OCI-LY1 (cell line): ENCODE measurements around the gene NDUFC1.

ENCODE experiments used
- EZH2 ChIP-seq: fragments of 200-600 bp; sonication (generic), shearing (Covaris generic); IDR thresholded peaks from 2 replicates; pipeline ENCODE4 v1.8.0; 2017; ENCODE audit warnings: borderline replicate concordance, mixed run types, mild to moderate bottlenecking, antibody characterized with exemption, low read length, moderate library complexity, mixed read lengths
- TF ChIP-seq, protein P1 (sequence below): fragments of 200-600 bp; sonication (generic), shearing (Covaris generic); IDR thresholded peaks from 2 replicates; pipeline ENCODE4 v1.5.1; 2017; ENCODE audit warnings: mild to moderate bottlenecking, antibody characterized with exemption, low read length, moderate library complexity, mixed read lengths

DNA sequence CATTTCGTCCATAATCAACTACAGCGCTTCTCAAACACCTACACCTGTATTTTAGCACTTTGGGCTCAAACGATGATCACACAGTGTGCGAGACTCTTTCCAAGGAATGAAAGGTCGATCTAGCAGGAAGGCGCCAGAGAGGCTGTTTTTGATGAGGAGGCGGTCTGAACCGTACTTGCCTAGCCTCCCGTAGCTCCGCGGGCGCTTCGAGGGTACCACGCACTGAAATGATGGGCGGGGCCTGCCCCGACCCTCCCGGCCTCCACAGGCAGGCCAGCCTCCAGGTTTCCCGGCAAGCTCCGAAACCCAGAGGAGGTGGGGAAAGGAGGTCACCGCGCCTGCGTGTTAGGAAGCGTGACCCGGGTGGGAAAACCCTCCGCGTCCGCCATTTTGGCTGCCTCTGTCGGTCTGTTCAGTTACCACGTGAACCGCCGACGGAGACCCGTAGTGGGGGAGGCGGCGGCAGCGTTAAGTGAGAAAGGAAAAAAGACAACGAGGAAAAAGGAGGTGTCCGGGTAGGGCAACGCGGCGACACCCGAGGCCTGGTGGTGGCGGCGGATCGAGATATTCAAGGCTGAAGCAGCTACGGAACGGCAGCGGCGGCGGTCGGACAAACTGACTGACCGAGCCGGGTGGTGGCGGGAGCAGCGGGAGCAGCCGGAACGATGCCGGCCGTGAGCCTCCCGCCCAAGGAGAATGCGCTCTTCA, 1.0 kb downstream of the NDUFC1 start, which contains the start of gene NAA15:
- TF ChIP-seq, protein P1, sequence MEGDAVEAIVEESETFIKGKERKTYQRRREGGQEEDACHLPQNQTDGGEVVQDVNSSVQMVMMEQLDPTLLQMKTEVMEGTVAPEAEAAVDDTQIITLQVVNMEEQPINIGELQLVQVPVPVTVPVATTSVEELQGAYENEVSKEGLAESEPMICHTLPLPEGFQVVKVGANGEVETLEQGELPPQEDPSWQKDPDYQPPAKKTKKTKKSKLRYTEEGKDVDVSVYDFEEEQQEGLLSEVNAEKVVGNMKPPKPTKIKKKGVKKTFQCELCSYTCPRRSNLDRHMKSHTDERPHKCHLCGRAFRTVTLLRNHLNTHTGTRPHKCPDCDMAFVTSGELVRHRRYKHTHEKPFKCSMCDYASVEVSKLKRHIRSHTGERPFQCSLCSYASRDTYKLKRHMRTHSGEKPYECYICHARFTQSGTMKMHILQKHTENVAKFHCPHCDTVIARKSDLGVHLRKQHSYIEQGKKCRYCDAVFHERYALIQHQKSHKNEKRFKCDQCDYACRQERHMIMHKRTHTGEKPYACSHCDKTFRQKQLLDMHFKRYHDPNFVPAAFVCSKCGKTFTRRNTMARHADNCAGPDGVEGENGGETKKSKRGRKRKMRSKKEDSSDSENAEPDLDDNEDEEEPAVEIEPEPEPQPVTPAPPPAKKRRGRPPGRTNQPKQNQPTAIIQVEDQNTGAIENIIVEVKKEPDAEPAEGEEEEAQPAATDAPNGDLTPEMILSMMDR, result no peak
- TF ChIP-seq EZH2, result no peak
